Measurements from ENCODE around the gene PRR35. TPM values are rescaled to one million over a fixed set of nuclear protein-coding genes. Genes with fewer than 3 reads are reported as not detected.
A peak's percentile ranks its signal among the peaks of the same experiment; 100 is the strongest.

Gene PRR35
- total RNA-seq, 2 experiments from 2014 or later: not detected

GRCh38 chr16:520847-521246, 39.3 kb upstream of the PRR35 start:
- POLR2A ChIA-PET: no interaction called here
- H3K4me1 Mint-ChIP-seq (ENCODE audit: low read depth): peaks cover 6% of the 10 kb centered on the region
- no peak overlapping the region for H3K27ac ChIP-seq (ENCODE audit: low read depth in 1 of 2, low read length in 2 of 2)
- intact Hi-C loops (cut with DNase I, micrococcal nuclease): no loop called here
- no peak overlapping the region for H3K27ac Mint-ChIP-seq
- DNase-seq (no peak), ATAC-seq (ENCODE audit: poor library complexity) (no peak)
- no peak overlapping the region for H3K4me3 ChIP-seq (ENCODE audit: low read length)
- H3K4me3 Mint-ChIP-seq: no peak overlapping the region
- no peaks in the 10 kb centered on the region for H3K9me3 ChIP-seq (ENCODE audit: control insufficient read depth in 1 of 2, insufficient read depth in 1 of 2, low read length in 2 of 2)
- no peak for TF ChIP-seq CTCF (IDR thresholded peaks at IDR 0.05)
- H3K36me3 Mint-ChIP-seq (ENCODE audit: low read depth): no peaks in the 10 kb centered on the region
- CTCF ChIA-PET: no interaction called here
- H3K4me1 ChIP-seq (ENCODE audit: insufficient read depth, low read length): peaks cover 9% of the 10 kb centered on the region
- peaks cover 2% of the 10 kb centered on the region for H3K36me3 ChIP-seq (ENCODE audit: insufficient read depth, low read length)
- no peaks in the 10 kb centered on the region for H3K27me3 Mint-ChIP-seq
- no peaks in the 10 kb centered on the region for H3K27me3 ChIP-seq (ENCODE audit: control insufficient read depth in 1 of 2, insufficient read depth in 2 of 2, low read length in 2 of 2)
- H3K9me3 Mint-ChIP-seq: no peaks in the 10 kb centered on the region

- Mint-ChIP-seq H3K9me3 (no peaks in the 10 kb centered on the region), H3K4me1 (ENCODE audit: low read depth) (peaks cover 14% of the 10 kb centered on the region), H3K27ac (no peak overlapping the region), H3K36me3 (ENCODE audit: low read depth) (no peaks in the 10 kb centered on the region), H3K4me3 (no peak overlapping the region), H3K27me3 (no peaks in the 10 kb centered on the region)
- Histone ChIP-seq H3K36me3 (ENCODE audit: insufficient read depth, low read length) (no peaks in the 10 kb centered on the region), H3K4me1 (ENCODE audit: insufficient read depth, low read length) (peaks cover 17% of the 10 kb centered on the region), H3K4me3 (ENCODE audit: low read length) (no peak overlapping the region), H3K27ac (ENCODE audit: low read depth in 1 of 2, low read length in 2 of 2) (no peak overlapping the region), H3K9me3 (ENCODE audit: control insufficient read depth in 1 of 2, insufficient read depth in 1 of 2, low read length in 2 of 2) (no peaks in the 10 kb centered on the region), H3K27me3 (ENCODE audit: control insufficient read depth in 1 of 2, insufficient read depth in 2 of 2, low read length in 2 of 2) (no peaks in the 10 kb centered on the region)
- CTCF ChIA-PET: no interaction called here
- TF ChIP-seq CTCF (IDR thresholded peaks at IDR 0.05): no peak
- POLR2A ChIA-PET: no interaction called here
- ATAC-seq (ENCODE audit: poor library complexity) (no peak), DNase-seq (no peak)
- intact Hi-C loops (cut with DNase I, micrococcal nuclease): no loop called here
Measured at GRCh38 chr16:521381-522210, 38.6 kb upstream of the PRR35 start.

- intact Hi-C loops (cut with DNase I, micrococcal nuclease): no loop called here
- no peaks in the 10 kb centered on the region for H3K27me3 Mint-ChIP-seq
- Histone ChIP-seq H3K27ac (ENCODE audit: low read depth in 1 of 2, low read length in 2 of 2) (no peak overlapping the region), H3K4me3 (ENCODE audit: low read length) (no peak overlapping the region), H3K27me3 (ENCODE audit: control insufficient read depth in 1 of 2, insufficient read depth in 2 of 2, low read length in 2 of 2) (no peaks in the 10 kb centered on the region), H3K36me3 (ENCODE audit: insufficient read depth, low read length) (no peaks in the 10 kb centered on the region), H3K4me1 (ENCODE audit: insufficient read depth, low read length) (peaks cover 21% of the 10 kb centered on the region), H3K9me3 (ENCODE audit: control insufficient read depth in 1 of 2, insufficient read depth in 1 of 2, low read length in 2 of 2) (no peaks in the 10 kb centered on the region)
- no peaks in the 10 kb centered on the region for H3K36me3 Mint-ChIP-seq (ENCODE audit: low read depth)
- ChIA-PET POLR2A (no interaction called here), CTCF (no interaction called here)
- H3K27ac Mint-ChIP-seq: no peak overlapping the region
- H3K4me1 Mint-ChIP-seq (ENCODE audit: low read depth): peaks cover 16% of the 10 kb centered on the region
- TF ChIP-seq CTCF (IDR thresholded peaks at IDR 0.05): no peak
- peak overlapping the region; percentile 65 for H3K4me3 Mint-ChIP-seq
- ATAC-seq (ENCODE audit: poor library complexity) (no peak), DNase-seq (no peak)
- no peaks in the 10 kb centered on the region for H3K9me3 Mint-ChIP-seq
Measured at GRCh38 chr16:522320-523096, 37.7 kb upstream of the PRR35 start.

Data from CD4-positive, alpha-beta T cell (primary cell).